Left kidney (tissue), 8 donors: Measurements from ENCODE around the gene SAMD9. TPM values are rescaled to one million over a fixed set of nuclear protein-coding genes. Genes with fewer than 3 reads are reported as not detected.
"Not testable (repeated sequence)": the region's sequence is repeated elsewhere in the genome, so short reads cannot be mapped to it uniquely, and the experiment has no call there.

Experiments used
- DNase-seq: peaks from one replicate; pipeline ENCODE4 v3.0.0-alpha.2; 2013
- long read RNA-seq, 8 donors: transcript quantifications; one replicate each; lab custom pipeline, GENCODE V29; 2026
- polyA plus RNA-seq: library from polyadenylated mRNA; unstranded; fragments of 120-200 nt; gene quantifications from one replicate; pipeline ENCODE4 v1.2.1, GENCODE V29; 2013; ENCODE audit not compliant: insufficient read length

The SAMD9 gene
- 5.6 TPM for polyA plus RNA-seq
- long read RNA-seq, donor 1, full-length matches to known transcripts = 1 of 1 reads
- long read RNA-seq, donor 1, partial matches to known transcripts = 0 of 1 reads
- long read RNA-seq, donor 1, other reads (novel, unspliced or antisense) = 0 of 1 reads
- long read RNA-seq, donor 2, full-length matches to known transcripts = 2 of 2 reads
- long read RNA-seq, donor 2, partial matches to known transcripts = 0 of 2 reads
- long read RNA-seq, donor 2, other reads (novel, unspliced or antisense) = 0 of 2 reads
- long read RNA-seq, donor 3 = 0 reads
- long read RNA-seq, donor 4 = 0 reads
- long read RNA-seq, donor 5 = 0 reads
- long read RNA-seq, donor 6, full-length matches to known transcripts = 2 of 2 reads
- long read RNA-seq, donor 6, partial matches to known transcripts = 0 of 2 reads
- long read RNA-seq, donor 6, other reads (novel, unspliced or antisense) = 0 of 2 reads
- long read RNA-seq, donor 7, full-length matches to known transcripts = 4 of 4 reads
- long read RNA-seq, donor 7, partial matches to known transcripts = 0 of 4 reads
- long read RNA-seq, donor 7, other reads (novel, unspliced or antisense) = 0 of 4 reads
- long read RNA-seq, donor 8, full-length matches to known transcripts = 1 of 1 reads
- long read RNA-seq, donor 8, partial matches to known transcripts = 0 of 1 reads
- long read RNA-seq, donor 8, other reads (novel, unspliced or antisense) = 0 of 1 reads

- peak; percentile 68 for DNase-seq
Observed at GRCh38 chr7:93117852-93118530, at the start of gene SAMD9. SAMD9 (minus strand) TSS chr7:93117979; CDS start chr7:93106097, 11,882 bp downstream.

GRCh38 chr7:93165447-93165846 is 47.7 kb upstream of the SAMD9 start:
- DNase-seq = no peak

- no peak for DNase-seq
Observed at GRCh38 chr7:93164766-93165165, 47.0 kb upstream of the SAMD9 start.

GRCh38 chr7:93161181-93161762 is 43.5 kb upstream of the SAMD9 start:
- no peak for DNase-seq

GRCh38 chr7:93160410-93160809 is 42.6 kb upstream of the SAMD9 start:
- DNase-seq = no peak

- no peak for DNase-seq
Observed at GRCh38 chr7:93159490-93159889, 41.7 kb upstream of the SAMD9 start.

- DNase-seq = no peak
Observed at GRCh38 chr7:93156884-93157283, 39.1 kb upstream of the SAMD9 start.

GRCh38 chr7:93150200-93150835 is 32.5 kb upstream of the SAMD9 start:
- no peak for DNase-seq

- DNase-seq = no peak
Observed at GRCh38 chr7:93148727-93149126, 30.9 kb upstream of the SAMD9 start.

GRCh38 chr7:93148144-93148543 is 30.4 kb upstream of the SAMD9 start, which contains the start of gene SAMD9L:
SAMD9L (minus strand) TSS chr7:93148385; CDS start chr7:93135971, 12,414 bp downstream.
- no peak for DNase-seq

GRCh38 chr7:93147363-93147762 is 29.6 kb upstream of the SAMD9 start:
- DNase-seq = no peak

GRCh38 chr7:93146472-93147141 is 28.8 kb upstream of the SAMD9 start:
- DNase-seq = no peak

GRCh38 chr7:93146036-93146435 is 28.3 kb upstream of the SAMD9 start:
- no peak for DNase-seq

GRCh38 chr7:93145354-93145753 is 27.6 kb upstream of the SAMD9 start:
- DNase-seq = no peak

GRCh38 chr7:93142127-93142526 is 24.3 kb upstream of the SAMD9 start:
- DNase-seq = no peak

GRCh38 chr7:93140582-93141191 is 22.9 kb upstream of the SAMD9 start:
- no peak for DNase-seq

- no peak for DNase-seq
Observed at GRCh38 chr7:93138576-93138975, 20.8 kb upstream of the SAMD9 start.

GRCh38 chr7:93133005-93133404 is 15.2 kb upstream of the SAMD9 start:
- DNase-seq = no peak

GRCh38 chr7:93132216-93132615 is 14.4 kb upstream of the SAMD9 start:
- no peak for DNase-seq

- not testable (repeated sequence) for DNase-seq
Observed at GRCh38 chr7:93126954-93127353, 9.2 kb upstream of the SAMD9 start.

GRCh38 chr7:93123532-93123931 is 5.8 kb upstream of the SAMD9 start:
- not testable (repeated sequence) for DNase-seq
